HCT116 (cell line): ENCODE results near the gene STK11.

Experiments used
- CBX3 ChIP-seq: IDR thresholded peaks from 2 replicates; pipeline ENCODE4 v1.6.1; 2012; ENCODE audit warnings: low read depth
- CTCF ChIP-seq, 3 experiments: fragments of 200-600 bp in 1 of 3; sonication (generic) in 1 of 3; IDR thresholded peaks in 2 of 3; conservative IDR thresholded peaks in 1 of 3; 2 replicates each; pipeline ENCODE4 v1.5.1; 2012 to 2017; ENCODE audit warnings: low read depth in 2 of 3, low read length in 2 of 3, antibody characterized with exemption in 1 of 3, borderline replicate concordance in 1 of 3, control low read depth in 1 of 3, mild to moderate bottlenecking in 1 of 3, mixed read lengths in 1 of 3, mixed run types in 1 of 3, moderate library complexity in 1 of 3; ENCODE audit not compliant: insufficient read depth in 1 of 3
- EZH2 ChIP-seq: fragments of 200-600 bp; sonication (generic); IDR thresholded peaks from 2 replicates; pipeline ENCODE4 v1.6.1; 2017; ENCODE audit warnings: antibody characterized with exemption, mixed run types
- POLR2A ChIP-seq: IDR thresholded peaks from 2 replicates; pipeline ENCODE4 v1.7.0; 2011; ENCODE audit warnings: borderline replicate concordance; ENCODE audit not compliant: insufficient read depth, insufficient read length; ENCODE audit errors: extremely low read depth
- POLR2AphosphoS5 ChIP-seq: IDR thresholded peaks from 2 replicates; pipeline ENCODE4 v1.6.1; 2011; ENCODE audit warnings: mild to moderate bottlenecking, low read depth, low read length, moderate library complexity
- RAD21 ChIP-seq: IDR thresholded peaks from 2 replicates; pipeline ENCODE4 v1.6.1; 2012; ENCODE audit warnings: low read depth, mild to moderate bottlenecking
- SP1 ChIP-seq: IDR thresholded peaks from 2 replicates; pipeline ENCODE4 v1.6.1; 2012; ENCODE audit warnings: low read depth
- TCF7L2 ChIP-seq: IDR thresholded peaks from 2 replicates; pipeline ENCODE4 v1.7.0; 2011; ENCODE audit warnings: borderline replicate concordance, inconsistent platforms; ENCODE audit not compliant: insufficient read depth, insufficient read length; ENCODE audit errors: extremely low read depth
- YY1 ChIP-seq: IDR thresholded peaks from 2 replicates; pipeline ENCODE4 v1.6.1; 2011; ENCODE audit warnings: low read length, low read depth, moderate library complexity, mild to moderate bottlenecking; ENCODE audit not compliant: insufficient replicate concordance; ENCODE audit errors: extremely low read depth
- ZNF274 ChIP-seq: fragments of 200-500 bp; sonication (Bioruptor generic); IDR thresholded peaks from 2 replicates; pipeline ENCODE4 v1.6.1; 2014; ENCODE audit warnings: mild to moderate bottlenecking, low read depth, low read length, inconsistent platforms
- TF ChIP-seq, protein P1 (sequence below): IDR thresholded peaks from 2 replicates; pipeline ENCODE4 v1.6.1; 2012

- TF ChIP-seq POLR2A = no peak
- TF ChIP-seq EZH2 = no peak
- no peak for TF ChIP-seq CTCF (IDR thresholded peaks at IDR 0.05 in 2 of 3, conservative IDR thresholded peaks at IDR 0.05 in 1 of 3; ENCODE audit: borderline replicate concordance in 1 of 3, insufficient read depth in 1 of 3, low read depth in 2 of 3, low read length in 2 of 3)
- TF ChIP-seq, protein P1, sequence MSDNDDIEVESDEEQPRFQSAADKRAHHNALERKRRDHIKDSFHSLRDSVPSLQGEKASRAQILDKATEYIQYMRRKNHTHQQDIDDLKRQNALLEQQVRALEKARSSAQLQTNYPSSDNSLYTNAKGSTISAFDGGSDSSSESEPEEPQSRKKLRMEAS = no peak
- no peak for TF ChIP-seq RAD21
- TF ChIP-seq POLR2AphosphoS5 = no peak
- TF ChIP-seq YY1 = no peak
- TF ChIP-seq SP1 = no peak
- TF ChIP-seq ZNF274 = no peak
- no peak for TF ChIP-seq CBX3
- TF ChIP-seq TCF7L2 = no peak
Measured at GRCh38 chr19:1199531-1199930, 6.0 kb upstream of the STK11 start.
